Sigmoid colon (tissue), 7 donors: ENCODE data around the gene CDKN1A. TPM values are rescaled to one million over a fixed set of nuclear protein-coding genes. Genes with fewer than 3 reads are reported as not detected.

Experiments used
- DNase-seq: peaks from one replicate; pipeline ENCODE4 v3.0.0-alpha.2; 2019
- H3K27ac ChIP-seq, 4 donors: fragments of 200-600 bp; sonication (generic); one replicate each; pipeline ENCODE4 v1.5.1; 2016 to 2019; ENCODE audit warnings: mild to moderate bottlenecking in 1 of 4
- H3K27me3 ChIP-seq, 3 donors: fragments of 200-600 bp; sonication (generic); one replicate each; pipeline ENCODE4 v1.5.1; 2019; ENCODE audit warnings: mild to moderate bottlenecking in 1 of 3
- H3K36me3 ChIP-seq, 4 donors: fragments of 200-600 bp; sonication (generic); one replicate each; pipeline ENCODE4 v1.5.1; 2016 to 2019
- H3K4me1 ChIP-seq, 4 donors: fragments of 200-600 bp; sonication (generic); one replicate each; pipeline ENCODE4 v1.5.1; 2017 to 2019
- H3K4me3 ChIP-seq, 4 donors: fragments of 200-600 bp; sonication (generic); one replicate each; pipeline ENCODE4 v1.5.1; 2017 to 2019; ENCODE audit warnings: mild to moderate bottlenecking in 2 of 4, moderate library complexity in 1 of 4
- H3K9me3 ChIP-seq, 4 donors: fragments of 200-600 bp in 3 of 4; sonication (generic) in 3 of 4; one replicate each; pipeline versions ENCODE4 v1.5.1 to v1.6.1; 2013 to 2019
- CTCF ChIP-seq, 4 experiments: fragments of 450-650 bp in 3 of 4; fragments of 200-600 bp in 1 of 4; IDR thresholded peaks; one replicate each; pipeline ENCODE4 v1.5.1; 2016 to 2019; ENCODE audit warnings: antibody characterized with exemption in 4 of 4, mild to moderate bottlenecking in 3 of 4, moderate library complexity in 2 of 4
- EP300 ChIP-seq, 4 donors: sonication (generic); formaldehyde crosslinking; IDR thresholded peaks; one replicate each; pipeline ENCODE4 v1.6.1; 2017; ENCODE audit warnings: antibody characterized with exemption in 4 of 4
- POLR2A ChIP-seq, 2 donors: fragments of 450-650 bp; IDR thresholded peaks; one replicate each; pipeline ENCODE4 v1.6.1; 2016; ENCODE audit warnings: antibody characterized with exemption in 2 of 2, mild to moderate bottlenecking in 2 of 2, moderate library complexity in 2 of 2
- POLR2AphosphoS5 ChIP-seq, 4 donors: sonication (generic); formaldehyde crosslinking; IDR thresholded peaks; one replicate each; pipeline ENCODE4 v1.6.1; 2017; ENCODE audit warnings: antibody characterized with exemption in 4 of 4
- WGBS, 2 donors: extraction: QIAGEN DNeasy Blood & Tissue Kit; methylation state at CpG; one replicate each; pipeline ENCODE4 v1.1.7; 2013; 5-methylcytosine and 5-hydroxymethylcytosine counted together
- intact Hi-C: fragments of 100-400 bp; cut with DNase I; formaldehyde crosslinking; loops from one replicate; pipeline ENCODE4 v1.15.1; 2023
- polyA plus RNA-seq, 3 donors: library from polyadenylated mRNA; stranded (reverse); fragments of 200-250 nt; gene quantifications; one replicate each; pipeline ENCODE4 v1.2.3, GENCODE V29; 2013
- total RNA-seq, 4 donors: library from RNA; depleted of rRNA; stranded (reverse); fragments of >200 nt; gene quantifications; one replicate each; pipeline ENCODE4 v1.1.0, GENCODE V29; 2016
- donor health status: healthy with polysubstance abuse.
- donor health status: Bipolar disorder and iron deficiency.
- donor health status: healthy.

Gene CDKN1A
- total and polyA plus RNA-seq, 7 donors = 35.7 to 429 (median 255) TPM

GRCh38 chr6:36677753-36678487 is 594 bp upstream of the CDKN1A start:
- Histone ChIP-seq H3K4me1 (peaks cover 0 to 49% (median 38%) of the 10 kb centered on the region in 4 donors), H3K36me3 (peaks cover 0 to 4% (median 0%) of the 10 kb centered on the region in 4 donors), H3K9me3 (no peaks in the 10 kb centered on the region), H3K27ac (peak overlapping the region; percentile 97 to 100 (median 100)), H3K27me3 (no peaks in the 10 kb centered on the region), H3K4me3 (peak overlapping the region in 3 of 4 donors; percentile 73 to 97 (median 88))
- TF ChIP-seq EP300 (IDR thresholded peaks at IDR 0.05) = no peak
- no peak for TF ChIP-seq POLR2AphosphoS5 (IDR thresholded peaks at IDR 0.05)
- no peak for TF ChIP-seq POLR2A (IDR thresholded peaks at IDR 0.05)
- WGBS, 2 donors = 6 to 18% methylated on average over 10 of the region's 10 CpGs
- intact Hi-C loops = loop anchor here (2.0 kb wide), 2 partner anchors 17 to 237 kb away; no protein-coding TSS in a partner anchor
- no peak for DNase-seq

- peak; percentile 92 for DNase-seq
- TF ChIP-seq POLR2AphosphoS5 (IDR thresholded peaks at IDR 0.05) (peak; percentile 68 to 83 (median 72)), EP300 (IDR thresholded peaks at IDR 0.05) (peak; percentile 55 to 96 (median 82)), CTCF (IDR thresholded peaks at IDR 0.05) (no peak)
- Histone ChIP-seq H3K4me1 (peaks cover 0 to 53% (median 38%) of the 10 kb centered on the region in 4 donors), H3K27ac (peak overlapping the region; percentile 97 to 100 (median 100)), H3K4me3 (peak overlapping the region; percentile 64 to 97 (median 80)), H3K9me3 (no peaks in the 10 kb centered on the region), H3K27me3 (no peaks in the 10 kb centered on the region), H3K36me3 (peaks cover 2 to 18% (median 5%) of the 10 kb centered on the region in 4 donors)
- intact Hi-C loops = loop anchor here (2.0 kb wide), 1 partner anchor 238 kb away; no protein-coding TSS in a partner anchor
- 1% methylated on average over 61 of the region's 61 CpGs for WGBS, 2 donors
Observed at GRCh38 chr6:36679043-36679833, 724 bp downstream of the CDKN1A start.

- Histone ChIP-seq H3K4me1 (peaks cover 0 to 46% (median 26%) of the 10 kb centered on the region in 4 donors), H3K4me3 (no peak overlapping the region), H3K27me3 (no peaks in the 10 kb centered on the region), H3K27ac (peak overlapping the region in 1 of 4 donors; percentile 15), H3K36me3 (peaks cover 21 to 51% (median 34%) of the 10 kb centered on the region in 4 donors), H3K9me3 (no peaks in the 10 kb centered on the region)
- peak; percentile 72 for DNase-seq
- intact Hi-C loops = loop anchor here (2.0 to 5.0 kb wide), 2 partner anchors 75 to 260 kb away; no protein-coding TSS in a partner anchor
- WGBS, 2 donors = 10 to 36% methylated on average over 11 of the region's 11 CpGs
- TF ChIP-seq POLR2AphosphoS5 (IDR thresholded peaks at IDR 0.05) (peak in 1 of 4 donors; percentile 18), EP300 (IDR thresholded peaks at IDR 0.05) (no peak)
Observed at GRCh38 chr6:36682328-36683144, 4.0 kb downstream of the CDKN1A start.

GRCh38 chr6:36683145-36683655 is 4.7 kb downstream of the CDKN1A start:
- peaks cover 21 to 51% (median 34%) of the 10 kb centered on the region in 4 donors for H3K36me3 ChIP-seq
- WGBS, 2 donors = 65 to 69% methylated on average over 6 of the region's 6 CpGs
- TF ChIP-seq CTCF (IDR thresholded peaks at IDR 0.05) (no peak), POLR2AphosphoS5 (IDR thresholded peaks at IDR 0.05) (no peak), EP300 (IDR thresholded peaks at IDR 0.05) (no peak), POLR2A (IDR thresholded peaks at IDR 0.05) (no peak)
- H3K4me1 ChIP-seq = peaks cover 0 to 39% (median 20%) of the 10 kb centered on the region in 4 donors
- intact Hi-C loops = loop anchor here (2.0 to 5.0 kb wide), 2 partner anchors 74 to 260 kb away; no protein-coding TSS in a partner anchor
- H3K27me3 ChIP-seq = no peaks in the 10 kb centered on the region
- DNase-seq = no peak
- H3K27ac ChIP-seq = no peak overlapping the region
- no peaks in the 10 kb centered on the region for H3K9me3 ChIP-seq
- no peak overlapping the region for H3K4me3 ChIP-seq
